C4-2B (cell line): ENCODE data around the gene ZNF501.

Experiments
- H3K27ac ChIP-seq: fragments of 450-650 bp; 2 replicates; pipeline ENCODE4 v1.5.1; 2017
- ZFX ChIP-seq: fragments of 450-650 bp; IDR thresholded peaks from 2 replicates; pipeline ENCODE4 v1.6.1; 2017
- TF ChIP-seq, protein P1 (sequence below): fragments of 450-650 bp; conservative IDR thresholded peaks from 2 replicates; pipeline ENCODE4 v1.5.1; 2017; ENCODE audit warnings: mild to moderate bottlenecking

Gene ZNF501

GRCh38 chr3:44729384-44729910 is at the start of gene ZNF501:
ZNF501 (plus strand) TSS chr3:44729635; CDS start chr3:44734422, 4,787 bp downstream.
- peak within 1 kb of the TSS; percentile 29; the same call in 1 of the 2 replicates for H3K27ac ChIP-seq
- TF ChIP-seq ZFX = peak; percentile 41; the same call in 1 of the 2 replicates
- TF ChIP-seq, protein P1, sequence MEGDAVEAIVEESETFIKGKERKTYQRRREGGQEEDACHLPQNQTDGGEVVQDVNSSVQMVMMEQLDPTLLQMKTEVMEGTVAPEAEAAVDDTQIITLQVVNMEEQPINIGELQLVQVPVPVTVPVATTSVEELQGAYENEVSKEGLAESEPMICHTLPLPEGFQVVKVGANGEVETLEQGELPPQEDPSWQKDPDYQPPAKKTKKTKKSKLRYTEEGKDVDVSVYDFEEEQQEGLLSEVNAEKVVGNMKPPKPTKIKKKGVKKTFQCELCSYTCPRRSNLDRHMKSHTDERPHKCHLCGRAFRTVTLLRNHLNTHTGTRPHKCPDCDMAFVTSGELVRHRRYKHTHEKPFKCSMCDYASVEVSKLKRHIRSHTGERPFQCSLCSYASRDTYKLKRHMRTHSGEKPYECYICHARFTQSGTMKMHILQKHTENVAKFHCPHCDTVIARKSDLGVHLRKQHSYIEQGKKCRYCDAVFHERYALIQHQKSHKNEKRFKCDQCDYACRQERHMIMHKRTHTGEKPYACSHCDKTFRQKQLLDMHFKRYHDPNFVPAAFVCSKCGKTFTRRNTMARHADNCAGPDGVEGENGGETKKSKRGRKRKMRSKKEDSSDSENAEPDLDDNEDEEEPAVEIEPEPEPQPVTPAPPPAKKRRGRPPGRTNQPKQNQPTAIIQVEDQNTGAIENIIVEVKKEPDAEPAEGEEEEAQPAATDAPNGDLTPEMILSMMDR = no peak

DNA sequence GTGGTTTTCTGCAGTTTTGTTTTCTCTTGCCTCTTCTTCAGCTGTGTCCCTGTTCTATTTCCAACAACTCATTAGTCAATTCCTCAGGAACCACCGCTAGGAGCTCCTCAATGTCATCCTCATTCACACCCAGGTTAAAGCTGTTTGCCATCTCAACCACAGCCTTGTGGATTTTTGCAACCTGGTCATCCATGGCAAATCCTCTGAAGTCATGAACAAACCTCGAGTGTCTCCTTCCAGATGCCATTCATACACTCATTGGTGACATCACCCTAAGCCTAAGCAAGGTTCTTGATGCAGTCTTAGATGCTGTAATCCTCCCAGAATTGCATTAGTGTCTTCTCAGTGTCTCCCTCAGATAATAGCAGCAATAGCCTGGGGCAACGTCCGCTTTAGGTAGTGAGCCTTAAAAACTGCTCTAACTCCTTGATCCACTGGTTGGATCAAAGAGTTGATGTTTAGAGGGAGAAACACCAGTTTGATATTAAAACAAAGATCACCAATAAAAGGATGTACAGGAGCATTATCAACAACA is 48.4 kb upstream of the ZNF501 start:
- TF ChIP-seq, protein P1 = no peak
- no peak for TF ChIP-seq ZFX
- H3K27ac ChIP-seq = no peak overlapping the region

GRCh38 chr3:44682182-44682896 is 47.1 kb upstream of the ZNF501 start:
- TF ChIP-seq, protein P1 = no peak
- TF ChIP-seq ZFX = no peak
- H3K27ac ChIP-seq = no peak overlapping the region

- TF ChIP-seq, protein P1 = no peak
- no peak for TF ChIP-seq ZFX
- H3K27ac ChIP-seq = no peak overlapping the region
These were observed 44.2 kb upstream of the ZNF501 start for GRCh38 chr3:44685128-44685800.

DNA sequence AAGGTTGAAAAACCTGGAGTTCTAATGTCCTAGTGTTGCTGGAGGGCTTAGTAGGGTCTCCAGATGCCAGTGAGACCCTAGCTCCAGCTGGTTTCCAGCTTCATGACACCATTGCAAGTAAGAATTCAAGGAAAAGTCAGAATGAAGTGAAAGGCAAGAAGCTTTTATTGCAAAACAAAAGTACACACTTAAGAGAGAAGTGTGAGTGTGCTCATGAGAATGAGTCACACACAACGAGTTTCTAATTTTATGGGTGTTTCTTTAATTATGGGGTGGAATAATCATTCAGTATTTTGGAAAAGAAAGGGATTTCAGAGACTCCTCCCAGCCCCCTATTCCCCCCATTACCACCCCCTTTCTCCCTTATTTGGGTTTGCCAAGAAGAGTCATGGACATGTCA is 41.5 kb upstream of the ZNF501 start:
- H3K27ac ChIP-seq = no peak overlapping the region
- TF ChIP-seq, protein P1 = no peak
- TF ChIP-seq ZFX = no peak

GRCh38 chr3:44712455-44713075 is 16.9 kb upstream of the ZNF501 start, which contains the start of gene ZNF502:
ZNF502 (plus strand) TSS chr3:44712660; CDS start chr3:44720262, 7,602 bp downstream.
- TF ChIP-seq, protein P1 = no peak; the same call in none of the 2 replicates
- TF ChIP-seq ZFX = no peak
- H3K27ac ChIP-seq = peak within 1 kb of the TSS; percentile 16; the same call in 1 of the 2 replicates
